ENCODE data around the gene PTCD2. TPM values are rescaled to one million over a fixed set of nuclear protein-coding genes. Genes with fewer than 3 reads are reported as not detected.

PTCD2 gene
- total RNA-seq, 1 donor from 2014 or later, result 6.7 TPM

GRCh38 chr5:72301557-72301956, 18.6 kb upstream of the PTCD2 start:
- Mint-ChIP-seq H3K4me1 (ENCODE audit: low read depth, unreplicated experiment) (peaks cover 50% of the 10 kb centered on the region), H3K36me3 (ENCODE audit: unreplicated experiment) (no peaks in the 10 kb centered on the region), H3K27me3 (ENCODE audit: unreplicated experiment) (no peaks in the 10 kb centered on the region), H3K27ac (ENCODE audit: unreplicated experiment) (peak overlapping the region; percentile 86), H3K9me3 (ENCODE audit: unreplicated experiment) (peaks cover 2% of the 10 kb centered on the region), H3K4me3 (ENCODE audit: unreplicated experiment) (peak overlapping the region; percentile 55)
- DNase-seq, result peak; percentile 62
- TF ChIP-seq, protein P1, sequence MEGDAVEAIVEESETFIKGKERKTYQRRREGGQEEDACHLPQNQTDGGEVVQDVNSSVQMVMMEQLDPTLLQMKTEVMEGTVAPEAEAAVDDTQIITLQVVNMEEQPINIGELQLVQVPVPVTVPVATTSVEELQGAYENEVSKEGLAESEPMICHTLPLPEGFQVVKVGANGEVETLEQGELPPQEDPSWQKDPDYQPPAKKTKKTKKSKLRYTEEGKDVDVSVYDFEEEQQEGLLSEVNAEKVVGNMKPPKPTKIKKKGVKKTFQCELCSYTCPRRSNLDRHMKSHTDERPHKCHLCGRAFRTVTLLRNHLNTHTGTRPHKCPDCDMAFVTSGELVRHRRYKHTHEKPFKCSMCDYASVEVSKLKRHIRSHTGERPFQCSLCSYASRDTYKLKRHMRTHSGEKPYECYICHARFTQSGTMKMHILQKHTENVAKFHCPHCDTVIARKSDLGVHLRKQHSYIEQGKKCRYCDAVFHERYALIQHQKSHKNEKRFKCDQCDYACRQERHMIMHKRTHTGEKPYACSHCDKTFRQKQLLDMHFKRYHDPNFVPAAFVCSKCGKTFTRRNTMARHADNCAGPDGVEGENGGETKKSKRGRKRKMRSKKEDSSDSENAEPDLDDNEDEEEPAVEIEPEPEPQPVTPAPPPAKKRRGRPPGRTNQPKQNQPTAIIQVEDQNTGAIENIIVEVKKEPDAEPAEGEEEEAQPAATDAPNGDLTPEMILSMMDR (IDR thresholded peaks at IDR 0.05; ENCODE audit: partially characterized antibody, unreplicated experiment), result no peak

DNA sequence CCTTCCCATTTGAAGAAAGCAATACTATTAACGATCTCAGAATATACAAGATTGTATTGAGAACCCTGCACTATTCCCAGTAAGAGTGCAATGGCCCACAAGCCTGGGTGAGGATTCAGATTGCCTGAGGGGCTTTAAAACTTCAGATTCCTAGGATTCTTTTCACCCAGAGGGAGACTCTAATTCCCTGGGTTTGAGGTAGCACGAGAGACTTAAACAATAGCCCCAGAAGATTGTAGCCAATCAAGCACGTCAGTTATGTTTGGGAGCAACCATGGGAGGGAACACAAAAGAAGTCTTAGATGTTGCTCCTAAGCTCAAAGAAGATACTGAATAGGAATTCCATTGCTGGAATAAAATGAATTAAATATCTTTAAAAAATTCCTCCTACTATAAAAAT, 18.0 kb upstream of the PTCD2 start:
- Mint-ChIP-seq H3K9me3 (ENCODE audit: unreplicated experiment) (peaks cover 2% of the 10 kb centered on the region), H3K36me3 (ENCODE audit: unreplicated experiment) (no peaks in the 10 kb centered on the region), H3K27ac (ENCODE audit: unreplicated experiment) (peak overlapping the region; percentile 86), H3K27me3 (ENCODE audit: unreplicated experiment) (no peaks in the 10 kb centered on the region), H3K4me3 (ENCODE audit: unreplicated experiment) (peak overlapping the region; percentile 55), H3K4me1 (ENCODE audit: low read depth, unreplicated experiment) (peaks cover 45% of the 10 kb centered on the region)
- no peak for DNase-seq
- TF ChIP-seq, protein P1 (IDR thresholded peaks at IDR 0.05; ENCODE audit: partially characterized antibody, unreplicated experiment), result no peak

- Mint-ChIP-seq H3K27me3 (ENCODE audit: unreplicated experiment) (no peaks in the 10 kb centered on the region), H3K36me3 (ENCODE audit: unreplicated experiment) (no peaks in the 10 kb centered on the region), H3K9me3 (ENCODE audit: unreplicated experiment) (peaks cover 5% of the 10 kb centered on the region), H3K27ac (ENCODE audit: unreplicated experiment) (peak overlapping the region; percentile 25), H3K4me1 (ENCODE audit: low read depth, unreplicated experiment) (peaks cover 35% of the 10 kb centered on the region), H3K4me3 (ENCODE audit: unreplicated experiment) (no peak overlapping the region)
- TF ChIP-seq, protein P1 (IDR thresholded peaks at IDR 0.05; ENCODE audit: partially characterized antibody, unreplicated experiment), result no peak
- DNase-seq, result no peak
Measured at GRCh38 chr5:72305194-72306142, 14.7 kb upstream of the PTCD2 start.

GRCh38 chr5:72307573-72307967, 12.6 kb upstream of the PTCD2 start:
- peak overlapping the region; percentile 88 for H3K4me3 Mint-ChIP-seq (ENCODE audit: unreplicated experiment)
- TF ChIP-seq, protein P1 (IDR thresholded peaks at IDR 0.05; ENCODE audit: partially characterized antibody, unreplicated experiment), result no peak
- peak overlapping the region; percentile 92 for H3K27ac Mint-ChIP-seq (ENCODE audit: unreplicated experiment)

More at GRCh38 chr5:72307573-72307967, 12.6 kb upstream of the PTCD2 start:
- no peak for DNase-seq
- Mint-ChIP-seq H3K9me3 (ENCODE audit: unreplicated experiment) (peaks cover 5% of the 10 kb centered on the region), H3K27me3 (ENCODE audit: unreplicated experiment) (no peaks in the 10 kb centered on the region), H3K4me1 (ENCODE audit: low read depth, unreplicated experiment) (peaks cover 17% of the 10 kb centered on the region), H3K36me3 (ENCODE audit: unreplicated experiment) (no peaks in the 10 kb centered on the region)

Data from glutamatergic neuron (in vitro differentiated cells).